ENCODE results near the gene SCYL2.

Gene SCYL2

GRCh38 chr12:100290016-100290415 is 23.0 kb downstream of the SCYL2 start:
- TF ChIP-seq CTCF (IDR thresholded peaks at IDR 0.05), result no peak

- TF ChIP-seq CTCF (IDR thresholded peaks at IDR 0.05), result no peak
Observed at GRCh38 chr12:100293017-100293416, 26.0 kb downstream of the SCYL2 start.

GRCh38 chr12:100295764-100296555 is 29.0 kb downstream of the SCYL2 start:
- TF ChIP-seq CTCF (IDR thresholded peaks at IDR 0.05), result no peak

- no peak for TF ChIP-seq CTCF (IDR thresholded peaks at IDR 0.05)
Observed at GRCh38 chr12:100302081-100302480, 35.1 kb downstream of the SCYL2 start.

GRCh38 chr12:100303831-100304230 is 36.9 kb downstream of the SCYL2 start:
- no peak for TF ChIP-seq CTCF (IDR thresholded peaks at IDR 0.05)

GRCh38 chr12:100311317-100311716 is 44.3 kb downstream of the SCYL2 start:
- TF ChIP-seq CTCF (IDR thresholded peaks at IDR 0.05), result no peak

- TF ChIP-seq CTCF (IDR thresholded peaks at IDR 0.05), result no peak
Observed at GRCh38 chr12:100317371-100317770, 50.4 kb downstream of the SCYL2 start.

- TF ChIP-seq CTCF (IDR thresholded peaks at IDR 0.05), result no peak
Observed at GRCh38 chr12:100324498-100324897, 57.5 kb downstream of the SCYL2 start.
